Upper lobe of left lung (tissue), 4 donors: Measurements from ENCODE around the gene SPTBN2.

Source experiments
- EP300 ChIP-seq, 4 donors: sonication (generic); formaldehyde crosslinking; IDR thresholded peaks; one replicate each; pipeline ENCODE4 v1.5.1; 2017; ENCODE audit warnings: antibody characterized with exemption in 4 of 4, control low read depth in 2 of 4
- POLR2A ChIP-seq, 4 donors: fragments of 450-650 bp; IDR thresholded peaks; one replicate each; pipeline ENCODE4 v1.5.1; 2016 to 2017; ENCODE audit warnings: antibody characterized with exemption in 4 of 4, mild to moderate bottlenecking in 2 of 4
- POLR2AphosphoS5 ChIP-seq, 2 donors: sonication (generic); formaldehyde crosslinking; IDR thresholded peaks; one replicate each; pipeline ENCODE4 v1.5.1; 2017; ENCODE audit warnings: antibody characterized with exemption in 2 of 2
- TF ChIP-seq, protein P1 (sequence below), 6 experiments: fragments of 450-650 bp in 4 of 6; fragments of 200-600 bp in 2 of 6; sonication (generic) in 2 of 6; IDR thresholded peaks; one replicate each; pipeline ENCODE4 v1.5.1; 2016 to 2019; ENCODE audit warnings: antibody characterized with exemption in 6 of 6

DNA sequence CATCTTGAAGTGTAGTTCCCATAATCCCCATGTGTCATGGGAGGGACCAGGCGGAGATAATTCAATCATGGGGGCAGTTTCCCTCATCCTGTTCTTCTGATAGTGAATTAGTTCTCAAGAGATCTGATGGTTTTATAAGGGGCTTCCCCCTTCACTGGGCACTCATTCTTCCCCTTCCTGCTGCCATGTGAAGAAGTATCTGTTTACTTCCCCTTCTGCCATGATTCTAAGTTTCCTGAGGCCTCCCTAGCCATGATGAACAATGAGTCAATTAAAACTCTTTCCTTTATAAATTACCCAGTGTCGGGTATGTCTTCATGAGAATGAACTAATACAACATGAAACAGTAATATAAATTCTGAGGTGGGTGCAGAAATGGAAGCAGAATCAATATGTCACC lies 12.1 kb upstream of the SPTBN2 start:
- TF ChIP-seq, protein P1, sequence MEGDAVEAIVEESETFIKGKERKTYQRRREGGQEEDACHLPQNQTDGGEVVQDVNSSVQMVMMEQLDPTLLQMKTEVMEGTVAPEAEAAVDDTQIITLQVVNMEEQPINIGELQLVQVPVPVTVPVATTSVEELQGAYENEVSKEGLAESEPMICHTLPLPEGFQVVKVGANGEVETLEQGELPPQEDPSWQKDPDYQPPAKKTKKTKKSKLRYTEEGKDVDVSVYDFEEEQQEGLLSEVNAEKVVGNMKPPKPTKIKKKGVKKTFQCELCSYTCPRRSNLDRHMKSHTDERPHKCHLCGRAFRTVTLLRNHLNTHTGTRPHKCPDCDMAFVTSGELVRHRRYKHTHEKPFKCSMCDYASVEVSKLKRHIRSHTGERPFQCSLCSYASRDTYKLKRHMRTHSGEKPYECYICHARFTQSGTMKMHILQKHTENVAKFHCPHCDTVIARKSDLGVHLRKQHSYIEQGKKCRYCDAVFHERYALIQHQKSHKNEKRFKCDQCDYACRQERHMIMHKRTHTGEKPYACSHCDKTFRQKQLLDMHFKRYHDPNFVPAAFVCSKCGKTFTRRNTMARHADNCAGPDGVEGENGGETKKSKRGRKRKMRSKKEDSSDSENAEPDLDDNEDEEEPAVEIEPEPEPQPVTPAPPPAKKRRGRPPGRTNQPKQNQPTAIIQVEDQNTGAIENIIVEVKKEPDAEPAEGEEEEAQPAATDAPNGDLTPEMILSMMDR (IDR thresholded peaks at IDR 0.05): no peak
- TF ChIP-seq POLR2AphosphoS5 (IDR thresholded peaks at IDR 0.05): no peak
- no peak for TF ChIP-seq EP300 (IDR thresholded peaks at IDR 0.05)
- no peak for TF ChIP-seq POLR2A (IDR thresholded peaks at IDR 0.05)
